GM19240 (cell line): ENCODE results near the gene FGF9.

ENCODE experiments used
- DNase-seq: peaks from one replicate; pipeline ENCODE4 v3.0.0; 2011; ENCODE audit warnings: low spot score; ENCODE audit not compliant: insufficient read length

FGF9 gene

DNA sequence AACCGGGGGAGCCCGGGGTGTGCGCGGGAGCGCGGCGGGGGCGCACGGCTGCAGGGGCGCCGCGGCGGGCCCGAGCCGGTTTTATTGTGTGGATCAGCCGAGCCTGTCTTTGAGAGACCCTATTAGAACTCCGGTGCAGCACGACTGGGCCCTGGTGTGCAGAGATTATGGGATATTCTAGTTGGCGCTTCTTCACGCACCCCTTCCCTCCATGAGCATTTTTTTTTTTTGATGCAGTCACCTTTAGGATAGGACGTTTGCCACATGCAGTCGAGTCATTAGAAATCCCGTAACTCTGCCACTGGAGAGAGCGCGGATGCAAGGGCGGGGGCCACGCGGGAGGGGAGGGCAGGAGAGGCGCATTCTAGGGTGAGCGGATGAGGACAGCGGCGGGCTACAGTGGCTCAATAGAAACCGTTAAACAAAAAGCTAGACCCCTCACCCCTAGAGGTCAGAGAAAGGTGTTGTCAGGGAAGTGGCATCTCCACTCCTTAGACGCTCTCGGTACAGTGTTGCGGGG lies 3.7 kb downstream of the FGF9 start:
- no peak for DNase-seq

DNA sequence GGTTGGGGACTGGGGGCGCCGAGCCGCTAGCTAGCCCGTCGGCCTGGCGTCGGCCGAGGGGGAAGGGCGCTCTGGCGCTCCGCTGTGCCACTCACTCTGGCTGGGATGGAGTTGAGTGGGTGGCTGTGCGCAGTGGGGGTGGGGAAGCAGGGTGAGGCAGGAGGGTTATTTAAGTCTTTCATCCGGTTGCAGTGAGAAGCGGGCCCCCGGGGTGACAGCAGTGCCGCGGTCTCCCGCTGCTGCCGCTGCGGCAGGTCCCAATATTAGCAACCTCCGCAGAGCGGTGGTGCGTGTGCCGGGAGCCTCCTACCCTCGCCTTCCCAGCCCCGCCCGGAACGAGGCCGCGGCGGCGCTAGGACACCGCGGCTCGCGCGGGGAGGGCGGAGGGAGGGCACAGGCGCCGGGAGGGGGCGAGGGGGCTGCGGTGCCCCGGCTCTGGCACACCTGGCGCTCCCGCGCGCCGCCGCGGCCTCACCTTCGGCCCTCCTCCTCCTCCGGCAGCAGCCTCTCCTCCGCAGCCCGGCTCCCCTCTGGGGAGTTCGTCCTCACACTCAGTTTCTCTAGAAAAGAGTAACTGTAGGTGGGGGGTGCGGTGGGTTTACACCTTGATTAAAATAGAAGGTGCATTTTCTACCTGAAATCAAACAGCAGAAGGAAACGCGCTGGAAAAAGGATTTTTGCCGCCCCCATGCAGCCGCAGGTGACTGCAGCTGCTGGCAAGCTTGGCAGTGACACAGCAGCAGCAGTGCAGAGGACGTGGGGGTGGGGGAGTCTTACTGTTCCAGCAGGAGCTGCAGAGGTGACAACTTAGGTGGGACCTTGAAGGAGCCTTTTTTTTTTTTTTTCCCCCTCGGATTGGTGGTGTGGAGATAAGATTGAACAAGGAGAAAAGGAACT lies 4.5 kb downstream of the FGF9 start:
- no peak for DNase-seq

DNA sequence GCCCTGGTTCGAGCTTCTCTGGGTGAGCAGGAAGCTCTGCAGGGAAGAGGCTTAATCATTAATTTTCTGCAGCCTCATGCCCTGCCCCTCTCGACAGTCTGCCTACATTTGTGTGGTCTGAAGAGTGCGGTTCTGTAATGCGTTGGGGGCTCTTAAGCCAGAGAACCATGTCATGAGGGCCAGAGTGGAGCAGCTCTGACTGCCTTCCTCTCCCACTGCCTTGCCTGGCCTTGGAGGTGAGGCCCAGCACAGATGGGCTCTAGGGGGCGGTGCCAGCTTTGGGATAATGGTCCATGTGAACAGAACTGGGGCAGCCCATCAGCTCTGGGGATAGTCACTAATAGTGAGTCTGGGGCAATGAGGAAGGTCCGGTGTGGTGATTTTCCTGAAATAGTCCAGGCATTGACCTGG lies 5.7 kb downstream of the FGF9 start:
- DNase-seq: no peak

DNA sequence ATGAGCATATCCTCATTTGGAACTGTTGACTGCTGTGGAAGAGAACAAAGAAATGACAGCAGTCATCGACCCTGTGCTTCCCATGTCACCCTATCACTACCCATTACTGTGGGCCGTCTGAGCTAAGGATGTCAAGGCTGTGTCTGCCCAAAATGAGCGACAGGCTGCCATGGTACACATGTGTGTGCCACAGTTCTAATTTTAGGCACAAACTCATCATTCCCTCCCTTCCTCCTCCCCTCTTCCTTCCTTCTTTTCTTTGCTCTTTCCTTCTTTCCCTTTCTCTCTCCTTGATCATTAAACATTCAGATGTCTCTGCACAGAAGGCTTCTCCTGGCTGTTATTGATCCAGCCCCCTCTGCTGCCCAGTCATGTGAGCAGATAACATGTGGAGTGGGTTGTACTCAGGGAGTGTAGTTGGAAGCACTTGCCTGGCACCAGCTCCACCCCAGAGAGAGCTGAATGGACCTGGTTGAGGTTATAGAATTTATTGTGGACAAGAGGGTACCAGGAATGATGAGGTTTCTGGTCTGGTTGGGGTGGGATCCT lies 6.3 kb downstream of the FGF9 start:
- no peak for DNase-seq

DNA sequence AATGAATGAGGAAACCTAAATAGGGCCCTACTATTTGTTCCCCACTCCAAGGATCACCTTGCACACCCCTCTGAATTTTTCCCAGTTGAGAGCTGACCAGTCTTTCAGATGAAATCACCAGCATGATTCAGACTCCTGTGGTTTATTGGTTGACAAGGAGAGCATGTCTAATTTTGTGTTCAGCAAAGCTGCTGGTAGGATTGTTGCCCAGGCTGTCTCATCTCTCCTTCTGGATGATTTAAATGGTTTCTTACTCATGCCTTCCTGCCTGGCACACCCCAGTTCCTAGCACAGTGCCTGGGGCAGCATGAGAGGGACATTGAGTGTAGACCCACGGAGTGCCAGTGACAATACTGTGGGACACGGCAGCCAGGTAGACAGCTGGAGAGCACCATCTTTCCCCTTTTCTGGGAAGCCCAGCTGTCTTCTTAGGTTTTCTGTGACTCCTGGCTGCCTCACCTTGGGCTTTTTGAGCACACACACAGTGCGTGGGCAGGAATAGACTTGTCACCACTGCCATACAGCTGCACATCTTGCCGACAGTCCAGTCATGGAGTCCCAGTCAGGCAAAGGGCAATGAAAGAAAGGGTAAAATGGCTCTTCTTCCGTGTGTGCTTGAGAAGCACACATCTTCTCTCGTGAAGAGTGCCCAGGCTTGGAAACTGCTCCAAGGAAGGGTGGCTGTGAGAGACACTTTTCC lies 12.3 kb downstream of the FGF9 start:
- DNase-seq: no peak

DNA sequence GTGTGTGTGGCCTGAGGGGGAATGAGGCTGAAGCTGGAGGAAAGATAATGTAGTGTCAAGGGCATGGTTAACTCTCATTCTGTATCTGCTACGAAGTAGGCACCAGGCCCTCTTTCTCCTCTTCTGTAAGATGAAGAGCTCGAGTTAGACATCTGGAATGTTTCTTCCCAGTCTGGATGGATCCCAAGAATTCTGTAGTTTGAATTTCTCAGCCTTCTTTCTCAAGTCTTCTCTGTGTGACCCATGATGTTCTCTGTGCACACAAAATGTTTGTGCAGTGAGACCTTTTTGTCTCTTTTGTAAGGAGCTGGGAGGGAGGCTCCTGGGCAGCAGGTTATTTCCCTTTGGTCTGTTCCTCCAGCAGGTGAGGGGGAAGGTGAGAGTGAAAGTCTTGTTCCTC lies 13.7 kb downstream of the FGF9 start:
- no peak for DNase-seq

DNA sequence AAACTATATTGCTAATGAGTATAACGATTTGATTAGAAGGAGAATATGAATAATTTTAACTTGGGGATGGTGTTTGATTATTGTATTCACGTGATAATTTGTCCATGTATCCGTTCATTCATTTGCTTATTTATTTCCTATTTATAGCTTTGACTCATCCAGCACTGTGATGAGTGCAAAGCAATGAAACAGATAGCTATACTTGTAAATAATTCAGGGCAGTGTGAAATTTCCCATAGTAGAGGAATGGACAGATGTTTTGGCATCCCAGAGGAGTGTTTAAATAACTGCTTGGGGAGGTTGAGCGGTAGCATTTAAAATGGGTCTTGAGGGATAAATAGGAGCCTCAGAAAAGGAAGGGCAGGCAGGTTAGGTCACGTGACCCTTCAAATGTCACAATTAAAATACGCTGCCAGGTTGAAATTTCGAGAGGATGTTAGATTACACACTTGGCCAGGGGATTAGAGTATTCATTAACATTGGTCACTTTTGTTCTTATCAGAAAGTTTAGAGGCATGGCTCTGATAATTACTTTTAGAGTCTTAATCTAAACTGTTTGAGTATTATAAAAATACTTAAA lies 14.7 kb downstream of the FGF9 start:
- DNase-seq: no peak

DNA sequence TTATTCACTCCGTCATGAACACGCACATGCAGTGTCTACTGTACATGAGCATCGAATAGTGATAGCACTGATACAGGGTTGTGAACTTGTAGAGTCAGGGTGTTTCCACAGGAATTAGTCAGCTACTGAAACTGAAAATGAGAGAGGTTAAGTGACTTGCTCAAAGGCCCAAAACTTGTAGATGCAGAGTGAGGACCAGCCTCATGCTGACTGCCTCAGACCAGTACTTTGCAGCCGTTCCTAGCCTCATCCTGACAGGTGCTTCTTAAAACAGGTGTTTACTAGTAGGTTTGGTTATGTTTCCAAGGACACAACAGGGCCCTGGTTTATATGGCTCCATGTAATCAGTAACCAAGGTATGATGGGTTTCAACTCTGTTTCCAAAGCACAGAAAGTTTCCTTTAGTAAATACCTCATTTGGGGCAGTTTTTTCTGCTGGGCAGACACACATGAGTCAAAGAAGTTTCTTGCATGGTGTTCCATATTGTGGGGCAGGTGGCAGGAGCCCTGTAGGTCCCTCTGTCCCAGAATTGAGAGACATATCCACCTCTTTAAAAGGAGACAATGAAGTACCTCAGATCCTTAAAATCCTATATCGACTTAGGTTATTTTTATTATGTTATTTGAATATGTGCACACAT lies 16.0 kb downstream of the FGF9 start:
- DNase-seq: no peak

DNA sequence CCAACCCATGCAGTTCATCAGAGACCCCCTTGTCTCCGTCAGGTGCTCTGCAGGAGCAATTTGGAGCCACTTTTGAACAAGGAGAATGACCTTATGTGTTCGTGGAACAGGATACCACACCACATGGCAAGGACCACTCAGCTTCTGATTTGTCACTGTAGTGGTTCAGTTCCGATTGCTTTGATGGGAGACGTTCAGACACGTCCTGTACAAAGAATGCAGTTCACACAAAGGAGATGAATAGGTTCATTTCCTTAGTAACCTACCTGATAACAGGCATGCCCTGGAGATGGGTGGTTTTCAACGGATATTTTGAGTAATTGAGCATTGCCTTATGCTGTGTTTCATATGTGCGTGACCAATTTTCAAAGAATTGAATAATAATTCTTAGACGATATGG lies 17.2 kb downstream of the FGF9 start:
- no peak for DNase-seq

DNA sequence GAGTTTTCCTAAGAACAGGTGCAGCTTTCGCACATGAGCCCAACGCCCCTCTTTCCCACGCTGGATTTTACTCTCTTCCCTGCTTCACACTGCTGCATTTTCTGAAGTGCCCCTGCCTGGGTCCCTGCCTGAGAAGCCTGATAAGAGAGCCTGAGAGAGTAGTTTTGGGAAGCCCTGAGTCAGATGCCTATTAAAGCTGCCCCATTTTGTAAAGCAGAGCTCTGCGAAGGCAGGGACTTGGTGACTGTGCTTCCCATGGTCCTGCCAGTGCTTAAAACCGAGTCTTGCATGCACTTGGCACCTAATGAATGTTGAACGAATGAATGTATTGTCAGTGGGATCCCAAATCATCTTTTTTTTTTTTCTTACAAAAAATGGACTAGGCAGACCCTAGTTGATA lies 18.2 kb downstream of the FGF9 start:
- DNase-seq: no peak

DNA sequence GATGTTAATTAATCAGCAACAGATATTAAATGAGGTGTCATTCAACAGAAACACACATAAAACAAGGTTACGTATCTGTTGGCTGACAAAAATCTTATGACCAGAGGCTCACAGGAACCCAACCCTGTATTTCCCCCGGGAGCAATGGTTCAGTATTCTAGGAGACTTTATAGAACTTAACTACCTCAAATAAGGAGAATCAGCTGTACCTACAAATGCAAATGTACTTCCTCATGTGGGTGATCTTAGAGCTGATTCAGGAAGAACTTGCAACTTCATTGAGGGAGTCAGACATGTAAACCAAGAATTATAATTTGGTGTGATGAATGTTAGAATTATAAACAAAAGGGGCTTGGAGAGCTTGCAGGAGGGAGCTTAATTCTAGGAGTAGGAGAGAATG lies 20.1 kb downstream of the FGF9 start:
- DNase-seq: no peak

DNA sequence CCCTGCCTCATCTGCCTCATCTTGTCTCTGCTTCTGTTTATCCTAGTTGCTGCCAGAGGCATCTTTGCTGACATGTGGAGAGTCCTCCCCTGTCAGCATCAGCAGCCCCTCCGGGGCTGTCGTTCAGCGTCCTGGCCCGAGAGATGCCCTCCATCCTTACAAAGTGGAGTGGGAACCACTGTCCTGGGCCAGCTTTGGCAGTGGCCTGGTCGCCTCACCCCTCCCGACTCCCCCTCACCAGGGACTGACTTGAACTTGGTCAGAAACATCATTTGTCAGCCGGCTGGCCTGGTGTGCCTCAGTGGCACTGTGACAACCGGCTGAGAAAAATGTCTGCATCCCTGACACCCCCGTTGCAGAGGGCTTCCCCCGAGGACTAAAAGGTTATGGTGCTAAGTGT lies 20.6 kb downstream of the FGF9 start:
- DNase-seq: no peak

DNA sequence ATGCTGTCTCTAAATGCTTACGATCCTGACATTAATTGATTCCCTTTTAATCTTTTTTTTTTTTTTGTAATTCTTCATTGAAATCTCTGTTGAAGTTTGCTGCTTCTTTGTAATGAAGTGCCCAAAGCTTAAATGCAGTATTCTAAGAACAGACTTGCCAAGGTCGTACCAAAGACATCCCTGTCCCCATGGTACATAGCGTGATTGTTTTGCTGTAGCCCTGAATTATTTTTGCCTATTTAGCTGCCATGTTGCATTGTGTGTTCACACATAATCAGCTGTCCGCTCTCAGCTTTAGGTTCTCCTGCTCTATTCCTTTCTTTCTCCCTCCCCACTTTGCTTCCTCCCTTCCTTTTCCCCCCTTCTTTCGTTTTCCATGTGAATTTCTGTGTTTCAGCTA lies 21.1 kb downstream of the FGF9 start:
- DNase-seq: no peak

DNA sequence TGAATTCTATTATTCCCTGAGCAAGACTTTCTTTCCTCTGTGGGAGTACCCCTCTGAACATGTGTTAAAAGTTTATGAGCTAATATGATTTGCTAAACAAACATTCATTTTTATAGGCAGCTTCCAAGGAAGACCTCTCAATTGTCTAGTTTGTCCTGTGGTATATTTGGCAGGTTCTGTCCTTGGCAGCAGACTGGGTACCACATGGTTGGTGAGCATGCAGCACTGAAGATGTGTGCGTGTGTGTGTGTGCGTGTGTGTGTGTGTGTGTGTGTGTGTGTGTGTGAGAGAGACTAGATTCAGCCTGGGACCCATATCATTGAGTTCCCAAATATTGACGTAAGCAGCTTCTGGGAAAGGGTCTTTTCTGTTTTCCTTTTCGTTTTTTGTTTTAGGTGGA lies 24.0 kb downstream of the FGF9 start:
- no peak for DNase-seq

DNA sequence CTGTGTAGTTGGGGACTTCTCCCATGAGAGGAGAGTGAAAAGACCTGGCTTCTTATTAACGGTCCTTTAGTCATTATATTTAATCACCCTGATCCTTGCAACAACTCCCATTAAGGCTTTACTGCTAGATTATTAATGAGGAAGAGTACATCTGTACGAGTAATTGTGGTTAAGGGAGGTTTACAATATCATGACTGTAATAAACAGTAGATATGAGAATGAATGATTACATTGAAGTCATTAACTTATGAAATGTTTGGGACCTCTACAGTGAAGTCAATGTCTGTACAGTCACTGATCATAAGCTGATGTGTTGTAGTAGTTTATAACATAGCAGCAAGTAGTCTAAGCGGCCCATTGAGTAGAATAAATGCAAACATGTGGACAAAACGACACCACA lies 24.7 kb downstream of the FGF9 start:
- DNase-seq: no peak

DNA sequence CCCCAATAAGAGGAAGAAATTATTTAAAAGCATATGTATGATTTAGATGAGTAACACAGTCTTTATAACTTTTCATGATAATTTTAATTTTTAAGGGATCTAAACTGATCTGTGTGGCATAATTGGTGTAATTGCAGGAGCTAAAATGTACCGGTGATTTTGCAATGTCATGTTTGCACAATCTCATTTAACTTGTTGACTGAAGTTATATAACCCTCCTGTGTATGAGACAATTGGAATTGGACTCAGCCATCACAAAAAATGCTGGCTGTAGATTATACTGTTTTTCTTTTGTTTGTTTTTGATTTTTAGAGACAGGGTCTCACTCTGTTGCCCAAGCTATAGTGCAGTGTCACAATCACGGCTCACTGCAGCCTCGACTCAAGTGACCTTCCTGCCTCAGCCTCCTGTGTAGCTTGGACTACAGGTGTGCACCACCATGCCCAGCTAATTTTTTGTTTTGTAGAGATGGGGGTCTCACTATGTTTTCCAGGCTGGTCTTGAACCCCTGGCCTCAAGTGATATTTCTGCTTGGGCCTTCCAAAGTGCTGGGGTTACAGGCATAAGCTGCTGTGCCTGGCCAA lies 26.1 kb downstream of the FGF9 start:
- DNase-seq: no peak

DNA sequence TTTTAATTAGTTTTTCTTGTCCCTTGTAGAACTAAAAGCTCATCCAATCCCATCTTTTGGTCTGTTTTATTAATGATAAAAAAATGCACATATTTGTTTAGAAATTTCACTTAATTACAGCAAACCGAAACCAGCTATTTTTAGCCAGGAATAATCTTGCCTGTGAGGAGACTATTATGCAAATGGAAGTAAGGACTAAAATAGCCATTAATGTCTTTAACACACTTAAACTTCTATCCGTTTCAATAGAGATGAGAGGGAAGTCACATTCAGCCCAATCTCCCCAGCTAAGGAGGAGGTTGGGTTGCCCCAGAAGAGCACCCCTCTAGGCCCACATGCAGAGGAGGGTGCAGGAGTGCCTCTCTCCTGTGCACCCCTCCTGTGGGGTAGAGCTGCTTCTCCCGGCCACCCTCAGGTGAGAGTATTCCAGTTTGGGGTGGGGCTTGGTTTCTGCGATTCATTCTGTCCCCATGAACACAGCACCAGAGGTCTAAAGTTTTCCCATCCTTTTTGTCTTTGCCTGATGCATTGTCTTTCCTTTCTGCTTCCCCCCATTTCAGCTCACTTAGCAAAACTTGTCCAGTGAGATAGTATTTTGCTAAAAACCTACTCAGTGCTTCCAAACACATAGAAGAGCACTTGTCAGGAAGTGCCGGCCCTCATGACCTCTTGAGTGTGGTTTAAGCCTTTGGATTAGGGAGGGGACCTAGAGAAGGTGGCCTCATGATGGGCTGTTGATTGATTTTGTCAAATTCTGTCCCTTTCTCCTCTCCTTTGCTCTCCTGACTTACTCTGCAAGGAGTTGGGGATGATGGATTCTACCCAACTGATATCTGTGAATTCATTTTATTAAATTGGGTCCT lies 28.2 kb downstream of the FGF9 start:
- no peak for DNase-seq

DNA sequence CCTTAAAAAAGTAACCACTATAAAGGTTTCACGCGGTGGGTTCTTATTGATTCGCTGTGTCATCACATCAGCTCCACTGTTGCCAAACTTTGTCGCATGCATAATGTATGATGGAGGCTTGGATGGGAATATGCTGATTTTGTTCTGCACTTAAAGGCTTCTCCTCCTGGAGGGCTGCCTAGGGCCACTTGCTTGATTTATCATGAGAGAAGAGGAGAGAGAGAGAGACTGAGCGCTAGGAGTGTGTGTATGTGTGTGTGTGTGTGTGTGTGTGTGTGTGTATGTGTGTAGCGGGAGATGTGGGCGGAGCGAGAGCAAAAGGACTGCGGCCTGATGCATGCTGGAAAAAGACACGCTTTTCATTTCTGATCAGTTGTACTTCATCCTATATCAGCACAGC lies 30.6 kb downstream of the FGF9 start:
- DNase-seq: no peak

DNA sequence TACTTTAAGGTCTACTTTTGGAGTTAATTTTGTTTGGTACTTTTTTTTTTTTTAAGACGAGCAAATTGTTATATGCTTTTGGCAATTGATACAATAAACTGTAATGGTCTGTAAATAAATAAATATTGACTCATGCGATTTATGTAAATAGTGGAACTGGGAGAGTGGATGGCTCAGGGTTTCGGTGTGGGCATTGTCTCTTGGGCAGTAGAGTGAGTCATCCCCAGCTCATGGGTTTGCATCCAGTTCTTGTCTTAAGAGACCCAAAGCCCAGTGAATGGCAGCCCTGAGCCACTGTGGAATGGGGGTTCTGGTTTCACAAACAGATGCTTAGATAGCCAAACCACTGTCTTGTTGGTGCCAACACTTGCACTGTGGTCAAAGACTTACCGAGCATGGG lies 33.0 kb downstream of the FGF9 start:
- no peak for DNase-seq

DNA sequence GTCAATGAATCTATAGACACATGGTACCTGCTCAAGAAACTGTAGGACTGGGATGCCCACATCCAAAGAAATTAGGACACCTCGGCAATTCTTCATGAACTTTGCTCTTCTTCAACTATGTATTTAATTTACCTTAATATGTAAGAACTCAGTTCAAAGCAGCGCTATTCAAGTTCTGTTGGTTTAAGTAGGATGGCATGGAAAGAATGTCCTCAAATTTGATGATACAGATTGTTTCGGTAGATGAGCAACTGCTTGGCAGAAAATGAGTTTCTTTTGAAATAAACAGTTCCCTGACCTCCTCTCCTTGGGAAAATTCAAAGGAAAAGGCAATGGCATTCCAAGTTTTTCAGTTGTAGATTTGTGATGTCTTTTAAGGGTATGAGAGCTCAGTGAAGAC lies 36.7 kb downstream of the FGF9 start:
- DNase-seq: no peak
